Skeletal muscle satellite cell (primary cell): ENCODE measurements around the gene BNIP5.
"Not testable (repeated sequence)": the region's sequence is repeated elsewhere in the genome, so short reads cannot be mapped to it uniquely, and the experiment has no call there.

Source experiments
- H3K27me3 ChIP-seq: 2 replicates; pipeline ENCODE4 v1.7.0; 2013; ENCODE audit warnings: low read length; ENCODE audit not compliant: control insufficient read depth, insufficient read depth
- H3K36me3 ChIP-seq: 2 replicates; pipeline ENCODE4 v1.7.0; 2013; ENCODE audit warnings: mild to moderate bottlenecking, control low read depth, low read length; ENCODE audit not compliant: insufficient read depth
- H3K4me1 ChIP-seq: 2 replicates; pipeline ENCODE4 v1.7.0; 2013; ENCODE audit warnings: low read length; ENCODE audit not compliant: control insufficient read depth, insufficient read depth
- H3K4me2 ChIP-seq: 2 replicates; pipeline ENCODE4 v1.7.0; 2013; ENCODE audit warnings: mild to moderate bottlenecking, low read length
- H3K4me3 ChIP-seq: 2 replicates; pipeline ENCODE4 v1.7.0; 2013; ENCODE audit warnings: low read length
- H3K9ac ChIP-seq: 2 replicates; pipeline ENCODE4 v1.7.0; 2013; ENCODE audit warnings: mild to moderate bottlenecking, low read depth, low read length, moderate library complexity
- H3K9me3 ChIP-seq: replicated peaks from 2 replicates; pipeline ENCODE4 v1.7.0; 2013; ENCODE audit warnings: mild to moderate bottlenecking, control low read depth, low read length

Gene BNIP5

GRCh38 chr6:36338223-36338622, 1.5 kb upstream of the BNIP5 start:
- H3K4me1 ChIP-seq, H3K4me2 ChIP-seq, H3K9ac ChIP-seq, H3K9me3 ChIP-seq, H3K36me3 ChIP-seq, H3K4me3 ChIP-seq: not testable (repeated sequence)
- H3K27me3 ChIP-seq: peaks cover 81% of the 10 kb centered on the region

- Histone ChIP-seq H3K36me3 (no peaks in the 10 kb centered on the region), H3K27me3 (peaks cover 81% of the 10 kb centered on the region), H3K4me1 (no peaks in the 10 kb centered on the region), H3K9ac (no peak overlapping the region), H3K9me3 (no peaks in the 10 kb centered on the region), H3K4me3 (no peak overlapping the region), H3K4me2 (no peak overlapping the region)
Measured at GRCh38 chr6:36337814-36338213, 1.1 kb upstream of the BNIP5 start.

- Histone ChIP-seq H3K9me3 (no peaks in the 10 kb centered on the region), H3K27me3 (peaks cover 82% of the 10 kb centered on the region), H3K4me3 (no peak overlapping the region), H3K4me1 (no peaks in the 10 kb centered on the region), H3K9ac (no peak overlapping the region), H3K36me3 (no peaks in the 10 kb centered on the region), H3K4me2 (no peak overlapping the region)
Measured at GRCh38 chr6:36336208-36336710, 429 bp downstream of the BNIP5 start.

GRCh38 chr6:36335465-36336207, 1.1 kb downstream of the BNIP5 start:
- Histone ChIP-seq H3K36me3 (no peaks in the 10 kb centered on the region), H3K9ac (no peak overlapping the region), H3K4me1 (no peaks in the 10 kb centered on the region), H3K4me3 (no peak overlapping the region), H3K4me2 (no peak overlapping the region), H3K27me3 (peaks cover 80% of the 10 kb centered on the region), H3K9me3 (no peaks in the 10 kb centered on the region)

GRCh38 chr6:36334832-36335459, 1.7 kb downstream of the BNIP5 start:
- Histone ChIP-seq H3K36me3 (no peaks in the 10 kb centered on the region), H3K4me1 (no peaks in the 10 kb centered on the region), H3K9me3 (no peaks in the 10 kb centered on the region), H3K4me3 (no peak overlapping the region), H3K9ac (no peak overlapping the region), H3K27me3 (peaks cover 76% of the 10 kb centered on the region), H3K4me2 (no peak overlapping the region)

GRCh38 chr6:36333931-36334725, 2.6 kb downstream of the BNIP5 start:
- no peak overlapping the region for H3K4me2 ChIP-seq
- H3K27me3 ChIP-seq: peaks cover 72% of the 10 kb centered on the region
- H3K9ac ChIP-seq: no peak overlapping the region
- H3K9me3 ChIP-seq: no peaks in the 10 kb centered on the region
- H3K4me3 ChIP-seq: no peak overlapping the region
- H3K4me1 ChIP-seq: no peaks in the 10 kb centered on the region
- H3K36me3 ChIP-seq: no peaks in the 10 kb centered on the region

GRCh38 chr6:36333171-36333895, 3.4 kb downstream of the BNIP5 start:
- Histone ChIP-seq H3K27me3 (peaks cover 73% of the 10 kb centered on the region), H3K9ac (no peak overlapping the region), H3K36me3 (no peaks in the 10 kb centered on the region), H3K4me1 (no peaks in the 10 kb centered on the region), H3K4me3 (no peak overlapping the region), H3K4me2 (no peak overlapping the region), H3K9me3 (no peaks in the 10 kb centered on the region)

- no peak overlapping the region for H3K9ac ChIP-seq
- H3K4me2 ChIP-seq: no peak overlapping the region
- H3K36me3 ChIP-seq: no peaks in the 10 kb centered on the region
- no peak overlapping the region for H3K4me3 ChIP-seq
- H3K9me3 ChIP-seq: no peaks in the 10 kb centered on the region
- no peaks in the 10 kb centered on the region for H3K4me1 ChIP-seq
- H3K27me3 ChIP-seq: peaks cover 80% of the 10 kb centered on the region
Measured at GRCh38 chr6:36331381-36331780, 5.3 kb downstream of the BNIP5 start.

- Histone ChIP-seq H3K27me3 (peaks cover 80% of the 10 kb centered on the region), H3K9me3 (no peaks in the 10 kb centered on the region), H3K9ac (no peak overlapping the region), H3K4me1 (no peaks in the 10 kb centered on the region), H3K36me3 (no peaks in the 10 kb centered on the region), H3K4me2 (no peak overlapping the region), H3K4me3 (no peak overlapping the region)
Measured at GRCh38 chr6:36330366-36330765, 6.3 kb downstream of the BNIP5 start.

GRCh38 chr6:36329798-36330291, 6.8 kb downstream of the BNIP5 start:
- H3K9ac ChIP-seq: no peak overlapping the region
- no peaks in the 10 kb centered on the region for H3K9me3 ChIP-seq
- H3K36me3 ChIP-seq: no peaks in the 10 kb centered on the region
- H3K4me2 ChIP-seq: no peak overlapping the region
- no peak overlapping the region for H3K4me3 ChIP-seq
- peaks cover 80% of the 10 kb centered on the region for H3K27me3 ChIP-seq
- H3K4me1 ChIP-seq: no peaks in the 10 kb centered on the region

GRCh38 chr6:36328600-36328999, 8.1 kb downstream of the BNIP5 start:
- Histone ChIP-seq H3K4me2 (no peak overlapping the region), H3K36me3 (no peaks in the 10 kb centered on the region), H3K4me3 (no peak overlapping the region), H3K9ac (no peak overlapping the region), H3K9me3 (no peaks in the 10 kb centered on the region), H3K27me3 (peaks cover 70% of the 10 kb centered on the region), H3K4me1 (no peaks in the 10 kb centered on the region)
